ENCODE results near the gene PLA2G2F.
"Not testable (repeated sequence)": the region's sequence is repeated elsewhere in the genome, so short reads cannot be mapped to it uniquely, and the experiment has no call there.

The PLA2G2F gene

DNA sequence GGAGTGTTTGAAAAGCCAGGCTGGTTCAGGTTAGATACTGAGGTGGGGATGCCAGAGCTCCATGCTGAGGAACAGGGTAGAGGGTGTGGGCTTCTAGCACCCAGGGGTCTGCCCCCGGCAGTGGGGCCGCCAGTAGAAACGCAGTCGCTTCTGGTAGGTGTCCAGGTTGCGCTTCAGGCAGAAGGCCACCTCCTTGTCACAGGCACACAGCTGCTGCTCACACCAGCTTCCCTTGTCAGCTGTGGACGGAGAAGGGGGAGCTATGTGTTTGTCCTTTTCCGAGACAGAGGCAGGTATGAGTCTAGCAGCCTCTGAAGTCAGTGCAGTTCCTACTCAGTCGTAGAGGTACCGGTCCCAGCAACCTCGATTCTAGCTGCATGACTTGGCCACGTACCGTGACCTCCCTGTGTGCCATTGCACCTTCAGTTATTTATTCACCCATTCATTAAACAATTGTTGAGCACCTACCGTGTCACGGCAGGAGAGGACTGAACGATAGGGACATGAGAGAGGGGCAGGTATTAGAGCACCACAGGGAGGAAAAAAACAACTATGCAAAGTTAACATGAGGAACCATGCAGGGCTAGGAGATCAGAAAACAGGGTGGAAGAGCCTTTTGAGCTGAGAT, 25.0 kb upstream of the PLA2G2F start:
- no peak for DNase-seq (ENCODE audit: low read depth)

DNA sequence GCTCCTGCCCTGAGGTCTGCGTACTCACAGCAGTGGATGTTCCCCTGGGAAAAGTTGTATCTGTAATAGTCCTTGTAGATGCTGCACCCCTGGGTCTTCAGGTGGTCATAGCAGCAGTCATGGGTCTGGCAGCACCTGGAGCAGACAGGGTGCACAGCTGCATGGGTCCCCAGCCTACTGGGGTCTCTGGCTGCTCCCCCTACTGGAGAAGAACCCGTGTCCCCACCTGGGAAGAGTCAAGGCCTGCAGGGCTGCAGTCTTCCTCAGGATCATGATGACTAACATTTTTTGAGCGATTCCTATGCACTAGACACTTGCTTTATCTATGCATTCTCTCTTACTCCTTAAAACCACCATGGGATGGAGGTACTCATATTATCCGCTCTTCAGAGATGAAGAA, 23.6 kb upstream of the PLA2G2F start:
- no peak for DNase-seq (ENCODE audit: low read depth)

DNA sequence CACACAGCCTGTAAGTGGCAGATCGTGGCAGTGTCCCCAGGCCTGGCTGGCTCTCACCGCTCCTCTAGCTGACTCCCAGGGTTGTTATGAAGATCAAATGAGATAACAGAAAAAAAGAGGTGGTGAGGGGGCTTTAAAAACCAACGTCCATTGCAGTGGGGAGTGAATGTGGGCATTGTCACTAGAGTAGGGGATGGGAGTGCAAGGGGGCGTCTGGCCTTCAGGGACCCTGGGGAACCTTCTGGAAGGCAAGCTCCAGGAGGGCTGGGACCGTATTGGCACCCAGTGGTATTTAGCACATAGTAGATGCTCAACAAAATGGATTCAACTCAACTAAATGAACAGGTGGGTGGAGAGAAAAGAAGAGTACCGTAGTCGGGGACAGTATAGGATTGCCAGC, 23.2 kb upstream of the PLA2G2F start:
- DNase-seq (ENCODE audit: low read depth): no peak

DNA sequence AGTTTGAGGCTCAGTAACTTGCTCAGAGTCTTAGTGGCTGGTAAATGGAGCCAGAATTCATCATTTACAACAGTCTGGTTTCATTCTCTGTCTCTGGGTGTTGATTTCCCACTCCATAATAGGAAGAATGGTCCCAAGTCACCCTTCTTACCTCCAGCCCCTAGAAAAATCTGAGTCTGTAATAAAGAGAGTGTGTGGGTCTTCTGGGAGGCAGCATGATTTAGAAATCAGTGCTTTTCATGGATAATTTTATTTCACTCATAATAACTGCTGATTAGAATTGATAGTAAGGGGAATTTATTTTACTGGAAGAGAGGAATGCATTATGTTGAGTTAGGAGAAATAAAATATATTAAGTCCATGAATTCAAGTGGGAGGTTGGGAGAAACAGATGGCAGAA, 21.9 kb upstream of the PLA2G2F start:
- no peak for DNase-seq (ENCODE audit: low read depth)

DNA sequence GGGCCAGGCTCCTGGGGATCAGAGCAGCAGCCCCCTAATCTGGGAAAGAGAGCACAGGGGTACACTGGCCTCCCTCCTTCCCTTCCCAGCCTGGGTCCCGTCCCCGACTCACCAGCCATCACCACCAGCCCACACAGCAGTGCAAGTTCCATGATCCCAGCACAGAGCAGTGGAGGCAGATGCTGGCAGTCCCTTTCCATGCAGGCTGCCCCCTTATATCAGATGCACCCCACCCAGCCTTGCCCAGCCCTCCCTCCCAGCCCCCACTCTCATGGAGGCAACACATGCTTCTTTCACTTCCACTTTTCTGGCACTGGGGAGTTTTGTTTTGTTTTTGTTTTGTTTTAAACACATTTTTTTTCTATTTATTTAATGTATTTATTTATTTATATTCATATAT, 19.8 kb upstream of the PLA2G2F start, which contains the start of gene PLA2G2D:
TSS of gene PLA2G2D (minus strand) at position 190 of the 400 bp plus-strand sequence. CDS start at position 152, 38 bp downstream.
- no peak for DNase-seq (ENCODE audit: low read depth)

DNA sequence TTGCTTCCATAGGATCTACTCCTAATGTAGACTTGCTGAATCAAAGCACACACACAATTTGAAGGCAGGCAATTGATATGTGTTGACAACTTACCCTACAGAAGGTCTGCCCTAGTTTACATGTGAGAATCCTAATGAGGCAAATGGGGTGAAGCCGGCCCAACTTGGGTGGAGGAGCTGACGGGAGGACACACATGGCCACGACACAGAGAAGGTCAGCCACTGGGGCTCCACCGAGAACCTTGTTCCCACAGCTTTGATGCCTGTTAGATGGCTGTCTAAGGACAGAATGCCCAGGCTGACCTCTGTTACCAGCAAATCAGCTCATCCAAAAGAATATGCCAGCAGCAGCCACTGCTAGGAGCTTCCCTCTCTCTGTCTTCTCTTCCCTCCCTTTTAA, 18.3 kb upstream of the PLA2G2F start:
- DNase-seq (ENCODE audit: low read depth): no peak

DNA sequence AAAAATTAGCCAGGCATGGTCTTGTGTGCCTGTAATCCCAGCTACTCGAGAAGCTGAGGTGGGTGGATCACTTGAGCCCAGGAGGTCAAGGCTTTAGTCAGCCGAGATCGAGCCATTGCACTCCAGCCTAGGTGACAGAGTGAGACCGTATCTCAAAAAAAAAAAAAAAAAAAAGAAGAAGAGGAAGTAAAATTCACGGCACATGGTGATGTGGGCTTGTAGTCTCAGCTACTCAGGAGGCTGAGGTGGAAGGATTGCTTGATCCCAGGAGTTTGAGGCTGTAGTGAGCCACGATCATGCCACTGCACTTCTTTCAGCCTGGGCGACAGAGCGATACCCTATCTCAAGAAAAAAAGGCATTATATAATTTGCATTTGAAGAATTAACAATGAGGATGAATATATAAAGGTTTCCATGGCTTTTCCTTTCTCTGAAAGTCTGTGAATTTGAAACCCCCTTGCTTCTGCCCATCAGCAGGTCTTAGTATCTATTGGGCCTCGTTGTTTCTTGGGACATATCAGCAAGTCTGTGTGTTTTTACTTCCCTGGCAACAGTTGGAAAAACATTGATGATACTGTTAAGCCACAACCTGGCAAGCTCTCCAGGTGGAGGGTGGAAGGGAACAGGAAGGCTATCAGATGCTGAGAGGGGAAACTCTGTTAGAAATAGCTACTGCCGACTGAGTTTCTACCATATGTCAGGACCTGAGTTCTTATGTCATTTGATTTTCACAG, 15.2 kb upstream of the PLA2G2F start:
- no peak for DNase-seq (ENCODE audit: low read depth)

DNA sequence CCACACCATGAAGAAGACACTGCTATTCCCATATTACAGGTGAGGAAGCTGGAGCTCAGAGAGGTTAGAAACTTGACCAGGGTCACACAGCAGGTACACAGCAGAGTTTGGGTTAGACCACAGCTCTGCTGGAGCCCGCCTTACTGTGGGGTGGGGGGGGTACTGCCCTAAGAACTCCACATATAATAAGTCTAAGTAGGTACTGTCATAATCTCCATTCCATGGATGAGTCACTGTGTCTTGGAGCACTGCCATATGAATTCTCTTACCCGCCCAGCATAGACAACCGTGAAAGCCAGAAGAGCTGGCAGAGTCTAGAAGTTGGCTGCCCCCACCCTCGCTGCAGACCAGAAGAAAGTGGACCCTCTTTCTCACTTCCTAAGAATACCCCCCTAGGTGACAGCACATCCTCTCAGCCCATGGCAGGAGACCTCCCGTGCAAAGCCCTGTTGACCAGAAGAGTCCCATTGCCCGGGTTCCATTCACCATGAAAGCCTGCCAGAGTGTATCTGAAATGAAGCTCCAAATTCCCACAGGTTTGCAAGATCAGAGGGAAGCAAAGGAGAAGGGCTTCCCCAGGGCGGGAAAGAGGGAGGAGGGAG, 14.6 kb upstream of the PLA2G2F start:
- DNase-seq (ENCODE audit: low read depth): peak; percentile 68

DNA sequence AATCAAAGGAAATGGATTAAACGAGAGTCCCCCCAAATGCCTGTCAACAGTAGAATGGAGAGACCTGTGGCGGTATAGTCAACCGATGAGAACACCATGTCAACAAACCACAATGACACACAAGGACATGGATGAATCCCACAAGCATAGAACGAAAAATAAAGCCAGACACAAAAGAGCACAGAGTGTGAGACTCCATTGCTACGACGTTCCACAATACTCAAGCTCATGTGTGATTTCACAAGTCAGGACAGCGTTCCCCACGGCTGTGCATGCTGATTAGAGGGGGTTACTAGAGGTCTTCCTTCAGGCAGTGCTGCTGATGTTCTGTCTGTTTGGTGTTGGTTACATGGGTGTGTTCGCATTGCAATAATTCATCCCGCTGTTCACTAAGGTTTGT, 14.0 kb upstream of the PLA2G2F start:
- DNase-seq (ENCODE audit: low read depth): no peak

DNA sequence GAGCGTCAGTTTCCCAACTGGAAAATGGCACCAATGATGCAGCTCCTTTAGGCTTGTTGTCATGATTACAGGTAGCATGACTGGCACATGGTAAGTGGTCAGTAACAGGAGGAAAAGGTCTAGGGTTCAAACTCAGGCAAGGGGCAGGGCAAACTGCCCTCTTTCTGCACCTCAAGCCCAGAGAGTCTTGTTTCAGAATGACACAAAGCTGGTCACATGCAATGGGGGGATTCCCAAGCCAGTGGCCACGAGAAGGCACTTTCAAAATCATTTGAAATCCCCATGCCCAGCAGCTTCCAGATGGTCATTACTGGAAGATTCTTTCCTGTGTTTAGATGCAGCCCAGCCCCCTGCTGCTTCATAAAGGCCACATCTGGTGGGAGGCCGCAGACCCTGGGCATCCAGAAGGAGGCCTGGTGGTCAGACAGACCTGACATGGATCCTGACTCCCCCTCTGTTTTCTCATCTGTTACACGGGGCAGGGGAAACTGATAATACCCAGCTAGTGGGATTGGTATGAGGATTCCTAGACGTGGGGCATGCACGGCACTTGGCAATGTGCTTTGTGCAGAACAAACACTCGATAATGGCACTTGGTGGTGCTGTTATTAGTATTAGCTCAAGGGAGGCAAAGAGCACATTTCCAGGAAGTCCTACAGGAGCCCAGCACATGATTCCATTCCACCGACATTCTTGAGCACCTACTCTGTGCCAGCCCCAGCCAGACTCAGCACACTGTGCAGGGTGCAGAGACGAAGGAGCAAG, 12.9 kb upstream of the PLA2G2F start:
- no peak for DNase-seq (ENCODE audit: low read depth)

DNA sequence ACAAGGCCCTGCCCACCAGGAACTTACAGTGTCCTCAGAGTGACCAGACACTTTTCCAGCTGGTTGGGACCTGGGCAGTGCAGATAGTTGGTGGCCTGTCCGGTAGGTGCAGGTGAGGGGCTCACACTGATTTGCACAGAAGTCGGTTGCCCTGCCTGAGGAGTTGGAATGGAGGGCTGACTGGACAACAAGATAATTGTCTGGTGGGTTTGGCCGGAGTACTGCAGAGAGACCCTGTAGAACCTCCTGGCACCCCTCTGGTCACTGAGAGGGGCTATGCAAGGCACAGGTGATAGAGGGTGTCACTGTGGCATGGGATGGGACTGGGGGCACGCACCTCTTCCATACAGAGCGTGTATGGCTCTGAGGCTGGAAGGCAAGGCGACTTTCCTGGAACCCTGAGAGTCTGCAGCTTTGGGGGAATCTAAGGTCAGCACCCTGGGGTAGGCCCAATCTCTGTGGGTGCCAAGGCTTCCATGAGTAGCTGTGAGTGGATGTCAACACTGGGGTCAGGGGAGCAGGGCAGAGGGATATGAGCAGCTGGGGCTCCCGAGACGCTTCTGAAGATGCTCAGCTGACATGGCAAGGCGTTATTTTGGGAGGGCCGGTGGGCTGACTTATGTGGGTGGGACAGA, 12.2 kb upstream of the PLA2G2F start:
- DNase-seq (ENCODE audit: low read depth): no peak

DNA sequence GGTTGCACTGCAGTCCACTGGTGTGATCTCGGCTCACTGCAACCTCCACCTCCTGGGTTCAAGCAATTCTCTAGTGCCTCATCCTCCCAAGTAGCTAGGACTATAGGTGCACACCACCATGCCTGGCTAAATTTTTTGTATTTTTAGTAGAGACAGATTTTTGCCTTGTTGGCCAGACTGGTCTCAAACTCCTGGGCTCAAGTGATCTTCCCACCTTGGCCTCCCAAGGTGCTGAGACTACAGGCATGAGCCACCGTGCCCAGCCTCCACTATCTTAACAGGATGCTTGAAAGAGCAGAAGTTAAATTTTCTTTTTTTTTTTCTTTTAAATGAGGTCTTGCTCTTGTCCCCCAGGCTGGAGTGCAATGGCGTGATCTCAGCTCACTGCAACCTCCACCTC, 8.6 kb upstream of the PLA2G2F start:
- DNase-seq (ENCODE audit: low read depth): not testable (repeated sequence)

DNA sequence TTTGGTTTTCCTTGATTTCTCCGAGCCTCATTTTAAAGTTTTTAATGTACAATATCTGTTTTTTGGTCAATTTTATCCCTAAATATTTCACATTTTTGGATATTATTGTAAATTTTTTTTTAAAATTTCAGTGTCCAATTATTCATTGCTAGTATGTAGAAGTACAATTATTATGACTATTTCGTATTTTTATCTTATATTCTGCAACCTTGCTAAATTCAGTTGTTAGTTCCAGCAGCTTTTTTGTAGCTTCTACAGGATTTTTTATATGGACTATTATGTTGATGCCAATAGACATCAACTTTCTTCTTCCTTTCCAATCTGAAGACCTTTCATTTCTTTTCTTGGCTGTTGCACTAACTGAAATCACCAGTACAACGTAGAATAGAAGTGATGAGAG, 4.1 kb upstream of the PLA2G2F start:
- DNase-seq (ENCODE audit: low read depth): no peak

DNA sequence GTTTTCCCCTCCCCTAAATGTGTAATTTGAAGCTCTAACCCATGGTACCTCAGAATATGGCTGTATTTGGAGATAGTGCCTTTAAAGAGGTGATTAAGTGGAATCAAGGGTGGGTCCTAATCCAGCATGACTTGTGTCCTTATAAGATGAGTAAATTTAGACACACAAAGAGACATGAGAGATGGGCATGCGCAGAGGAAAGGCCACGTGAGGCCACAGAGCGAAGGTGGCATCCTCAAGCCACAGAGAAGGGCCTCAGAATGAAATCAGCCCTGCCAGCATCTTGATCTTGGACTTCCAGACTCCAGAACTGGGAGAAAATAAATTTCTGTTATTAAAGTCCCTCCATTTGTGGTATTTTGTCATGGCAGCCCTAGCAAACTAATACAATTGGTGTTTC, 2.9 kb upstream of the PLA2G2F start:
- DNase-seq (ENCODE audit: low read depth): no peak

DNA sequence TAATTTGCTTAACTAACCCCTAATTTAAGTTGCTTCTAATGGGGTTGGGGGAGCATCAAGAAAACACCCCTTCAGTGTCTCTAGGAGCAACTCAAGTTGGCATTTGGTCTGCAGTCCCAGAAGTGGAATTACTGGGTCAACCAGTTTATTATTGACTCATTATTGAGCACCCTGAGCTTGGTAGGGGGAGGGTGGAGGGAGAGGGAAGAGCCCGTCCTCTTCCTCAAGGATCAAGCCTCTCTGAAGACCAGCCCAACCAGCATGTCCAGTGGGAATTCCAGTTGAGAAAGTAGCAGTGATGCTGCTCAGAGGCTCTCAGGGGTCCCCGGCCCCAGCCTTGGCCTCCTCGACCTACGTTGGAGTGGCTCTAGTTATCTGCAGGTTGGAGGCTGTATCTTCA, 2.1 kb upstream of the PLA2G2F start:
- no peak for DNase-seq (ENCODE audit: low read depth)

DNA sequence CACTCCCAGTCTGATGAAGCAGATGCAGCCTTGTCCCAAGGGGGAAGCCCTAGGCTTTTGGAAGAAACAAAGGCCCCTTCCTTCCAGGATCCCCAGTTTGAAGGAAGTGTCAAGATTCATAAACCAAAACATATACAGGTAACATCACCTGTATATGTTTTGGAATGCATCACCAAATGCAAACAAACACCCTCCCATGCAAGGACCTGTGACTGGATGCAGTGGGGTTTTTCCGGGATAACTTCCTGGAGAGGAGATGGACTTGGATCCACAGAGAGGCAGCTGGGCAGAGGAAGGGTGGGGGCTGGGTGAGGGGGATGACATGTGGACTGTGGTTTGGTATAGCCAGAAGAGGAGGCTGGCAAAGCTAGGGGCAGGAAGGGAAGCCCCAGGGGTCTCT, 1.5 kb upstream of the PLA2G2F start:
- DNase-seq (ENCODE audit: low read depth): no peak

DNA sequence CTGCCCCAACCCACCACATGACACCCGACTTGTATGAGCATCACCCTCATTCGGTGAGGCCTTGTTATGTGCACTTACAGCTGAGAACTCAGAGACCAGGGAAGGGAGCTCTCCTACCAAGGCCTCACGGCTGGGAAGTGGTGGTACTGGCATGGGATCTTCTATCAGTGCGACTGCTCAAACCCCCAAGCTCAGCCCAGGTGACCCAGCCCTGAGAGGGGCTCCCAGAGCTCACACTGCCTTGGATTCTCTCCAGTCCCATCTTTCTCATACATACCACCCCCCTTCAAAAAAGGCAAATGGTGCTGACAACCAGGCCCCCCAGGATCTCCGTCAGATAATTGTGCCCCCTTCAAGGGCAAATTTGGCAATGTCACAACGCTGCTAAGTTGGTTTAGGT, 777 bp upstream of the PLA2G2F start:
- DNase-seq (ENCODE audit: low read depth): no peak

DNA sequence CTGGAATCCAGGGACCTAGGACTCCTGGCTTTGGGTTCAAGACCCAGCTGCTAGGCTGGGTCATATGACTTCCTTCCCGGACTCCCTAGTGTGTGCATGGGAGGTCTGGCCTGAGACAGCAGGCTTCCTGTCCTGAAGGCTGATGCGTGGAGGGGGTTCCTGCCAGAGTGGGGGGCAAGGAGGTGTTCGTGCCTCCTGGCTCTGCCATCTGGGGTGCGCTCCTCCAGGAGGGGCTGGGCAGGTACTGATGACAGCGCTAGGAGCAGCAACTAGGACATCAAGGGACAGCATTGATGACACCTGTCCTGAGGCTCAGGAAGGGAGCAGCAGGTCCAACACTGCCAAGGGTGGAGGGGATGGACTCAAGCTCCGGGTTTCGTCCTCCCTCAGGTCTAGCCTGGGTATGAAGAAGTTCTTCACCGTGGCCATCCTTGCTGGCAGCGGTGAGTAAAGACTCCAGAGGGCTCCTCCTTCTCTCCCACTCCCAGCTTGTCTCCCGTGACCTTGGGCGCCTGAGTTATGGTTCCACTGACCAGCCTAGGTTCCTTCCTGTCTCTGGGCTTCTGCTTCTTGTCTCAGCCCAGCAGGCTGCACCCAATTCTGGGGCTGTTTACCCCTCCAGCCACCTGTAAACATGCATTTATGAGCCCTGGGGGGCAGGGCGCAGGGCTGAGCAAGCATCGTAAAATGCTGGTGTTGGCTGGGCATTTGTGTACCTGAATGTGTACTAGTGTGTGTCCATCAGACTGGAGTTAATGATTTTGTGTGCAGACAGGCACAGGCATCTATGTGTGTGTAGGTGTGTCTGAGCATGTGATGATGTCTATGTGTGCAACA, 871 bp downstream of the PLA2G2F start:
- DNase-seq (ENCODE audit: low read depth): no peak

DNA sequence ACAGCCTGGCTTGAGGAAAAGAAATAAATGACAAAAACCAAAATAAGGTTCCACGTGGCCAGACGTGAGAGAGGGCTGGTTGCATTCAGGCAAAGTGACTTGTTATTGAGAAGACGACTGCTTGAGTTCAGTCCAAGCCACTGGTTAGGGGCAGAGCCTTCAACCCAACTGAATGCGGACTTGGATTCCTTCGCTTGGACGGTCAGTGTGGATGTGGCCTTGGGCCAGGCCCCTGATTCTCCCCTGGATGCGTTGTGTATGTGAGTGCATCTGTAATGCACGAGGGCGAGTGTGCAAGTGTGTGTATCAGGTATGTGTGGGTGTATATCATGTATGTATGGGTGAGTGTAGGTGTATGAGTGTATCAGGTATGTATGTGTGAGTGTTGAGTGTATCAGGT, 1.9 kb downstream of the PLA2G2F start:
- no peak for DNase-seq (ENCODE audit: low read depth)

DNA sequence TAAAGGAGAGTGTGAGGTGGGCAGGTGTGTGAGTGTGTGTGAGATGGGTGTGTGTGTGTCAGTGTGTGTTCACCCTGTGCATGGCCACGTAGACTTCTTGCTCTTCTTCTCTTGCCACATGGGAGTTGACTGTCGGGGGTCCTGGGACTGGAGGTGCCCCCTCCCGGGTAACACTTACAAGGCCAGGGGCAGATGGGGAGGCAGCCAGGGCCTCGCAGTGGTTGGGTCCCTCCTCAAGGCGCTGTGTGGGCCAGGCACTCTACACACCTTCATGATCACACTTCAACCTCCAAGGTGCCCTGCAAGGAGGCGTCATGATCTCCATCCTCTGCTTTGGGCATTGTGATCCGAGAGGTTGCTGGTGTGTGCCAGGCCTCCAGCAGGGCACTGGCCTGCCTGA, 2.3 kb downstream of the PLA2G2F start:
- no peak for DNase-seq (ENCODE audit: low read depth)

DNA sequence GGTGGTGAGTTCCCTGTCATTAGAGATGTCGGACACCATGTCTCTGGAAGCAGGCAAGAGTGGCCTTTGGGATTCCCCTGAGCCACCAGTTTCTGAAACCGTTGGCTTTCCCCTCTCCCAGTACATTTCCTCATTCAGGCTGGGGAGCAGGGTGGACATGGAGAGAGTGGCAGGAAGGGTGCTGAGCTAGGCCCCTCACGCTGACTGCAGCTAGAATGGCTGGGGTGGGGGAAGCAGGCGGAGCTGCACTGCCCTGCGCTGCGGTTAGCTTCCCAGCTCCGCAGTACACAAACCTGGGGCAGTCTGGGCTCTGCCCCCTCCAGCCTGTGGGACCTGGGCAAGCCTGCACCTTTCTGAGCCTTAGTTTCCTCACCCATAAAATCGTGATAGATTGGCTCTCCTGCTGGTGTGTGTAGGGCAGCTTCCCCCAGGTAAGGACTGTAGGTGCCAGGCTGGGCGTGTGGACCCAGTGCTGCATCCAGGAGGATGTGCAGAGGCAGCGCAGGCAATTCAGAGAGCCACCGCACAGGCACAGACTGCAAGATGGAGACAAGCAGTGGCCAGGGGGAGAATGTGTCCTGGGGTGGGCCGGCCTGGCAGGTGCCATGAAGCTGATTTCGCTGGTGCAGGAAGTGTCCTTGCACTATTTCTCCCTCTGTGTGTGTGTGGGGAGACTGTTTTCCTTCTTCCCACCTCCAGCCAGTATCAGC, 3.0 kb downstream of the PLA2G2F start:
- DNase-seq (ENCODE audit: low read depth): no peak
